SKM-1 (cell line): Measurements from ENCODE around the gene FBXW12.

Experiments
- DNase-seq: peaks from one replicate; lab custom pipeline; 2025; ENCODE audit not compliant: unreplicated experiment; lab: John Stamatoyannopoulos, UW

FBXW12 gene

DNA sequence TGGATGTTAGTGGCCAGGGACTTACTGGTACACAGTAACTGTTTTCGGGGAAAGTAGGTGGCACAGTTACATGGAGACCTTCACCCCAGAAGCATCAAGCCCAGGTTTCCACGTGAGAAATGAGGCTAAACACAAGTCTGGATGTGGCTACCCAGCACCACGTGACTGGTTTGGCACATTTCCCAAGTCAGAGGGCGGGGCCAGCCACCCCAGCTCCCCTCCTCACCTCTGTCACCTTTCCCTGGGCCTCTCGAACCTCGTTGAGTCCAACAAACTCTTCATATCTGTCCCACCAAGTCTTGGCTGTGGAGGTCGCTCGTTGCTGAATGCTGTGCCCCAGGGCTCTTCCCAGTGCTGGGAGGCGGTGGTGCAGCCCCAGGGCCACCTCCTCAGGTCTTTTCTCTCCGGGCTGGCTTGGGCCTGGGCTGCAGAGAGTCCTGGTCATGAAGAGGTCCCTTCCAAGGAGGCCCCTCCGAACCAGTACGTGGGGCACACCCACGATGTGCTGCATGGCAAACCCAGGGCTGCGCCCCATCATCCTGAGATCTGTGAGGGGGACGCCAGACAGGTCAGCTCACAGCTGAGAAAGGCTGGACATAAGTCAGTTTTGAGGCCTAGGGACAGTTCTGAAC is 62.7 kb downstream of the FBXW12 start:
- no peak for DNase-seq

GRCh38 chr3:48435223-48435595 is 63.2 kb downstream of the FBXW12 start:
- no peak for DNase-seq

GRCh38 chr3:48435774-48436476 is 63.9 kb downstream of the FBXW12 start:
- peak; percentile 75 for DNase-seq

DNA sequence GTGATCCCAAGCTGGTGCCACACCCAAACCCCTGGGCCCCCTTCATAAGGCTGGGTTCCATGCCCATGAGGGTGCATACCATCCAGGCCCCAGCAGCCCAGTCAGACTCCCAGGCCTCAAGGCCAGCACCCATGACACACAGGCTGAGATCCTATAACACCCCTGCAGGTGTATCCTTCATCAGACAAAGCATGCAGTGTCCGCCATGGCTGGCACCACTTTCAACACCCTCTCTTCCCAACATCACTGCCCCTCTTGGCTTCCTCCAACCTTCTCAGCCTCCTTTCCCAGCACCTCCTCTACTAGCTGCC is 64.4 kb downstream of the FBXW12 start:
- no peak for DNase-seq

- DNase-seq = no peak
Observed at GRCh38 chr3:48436855-48437254, 64.8 kb downstream of the FBXW12 start.

- DNase-seq = no peak
Observed at GRCh38 chr3:48437812-48438211, 65.8 kb downstream of the FBXW12 start.

- DNase-seq = peak; percentile 97
Observed at GRCh38 chr3:48439820-48440589, 68.0 kb downstream of the FBXW12 start, which contains the start of the genes CCDC51 and TMA7. Gene CCDC51, minus strand, starts transcription at chr3:48440119. Its CDS starts 4,991 bp downstream, at chr3:48435128. Gene TMA7, plus strand, starts transcription at chr3:48440257. Its CDS starts 40 bp downstream, at chr3:48440297.

- no peak for DNase-seq
Observed at GRCh38 chr3:48440590-48440958, 68.6 kb downstream of the FBXW12 start.

- DNase-seq = no peak
Observed at GRCh38 chr3:48441940-48442339, 69.9 kb downstream of the FBXW12 start.
